Nephron progenitor cell (in vitro differentiated cells): ENCODE results near the gene SPON1.
"Not testable (repeated sequence)": the region's sequence is repeated elsewhere in the genome, so short reads cannot be mapped to it uniquely, and the experiment has no call there.

Experiments used
- DNase-seq: peaks from one replicate; pipeline ENCODE4 v3.0.0; 2021
- H3K27ac Mint-ChIP-seq: 2 replicates; pipeline ENCODE4 v1.8.0; 2021; ENCODE audit warnings: mild to moderate bottlenecking, moderate library complexity, mixed read lengths
- H3K27me3 Mint-ChIP-seq: 2 replicates; pipeline ENCODE4 v1.8.0; 2021; ENCODE audit warnings: mild to moderate bottlenecking, low read depth, mixed read lengths; ENCODE audit not compliant: poor library complexity
- H3K36me3 Mint-ChIP-seq: 2 replicates; pipeline ENCODE4 v1.8.0; 2021; ENCODE audit warnings: low read depth, mixed read lengths
- H3K4me1 Mint-ChIP-seq: 2 replicates; pipeline ENCODE4 v1.8.0; 2021; ENCODE audit warnings: mixed read lengths
- H3K4me3 Mint-ChIP-seq: 2 replicates; pipeline ENCODE4 v1.8.0; 2021; ENCODE audit warnings: mild to moderate bottlenecking, moderate library complexity, mixed read lengths
- H3K9me3 Mint-ChIP-seq: 2 replicates; pipeline ENCODE4 v1.8.0; 2021; ENCODE audit warnings: mild to moderate bottlenecking, moderate library complexity, mixed read lengths
- CTCF ChIP-seq: fragments of 200-600 bp; sonication (generic); IDR thresholded peaks from 2 replicates; pipeline ENCODE4 v1.5.0; 2021; ENCODE audit warnings: antibody characterized with exemption

SPON1 gene

GRCh38 chr11:14079011-14079410 is 116.5 kb downstream of the SPON1 start:
- TF ChIP-seq CTCF, result no peak
- H3K4me3 Mint-ChIP-seq, result no peak overlapping the region
- H3K27me3 Mint-ChIP-seq, result no peaks in the 10 kb centered on the region
- H3K27ac Mint-ChIP-seq, result no peak overlapping the region
- peaks cover 4% of the 10 kb centered on the region for H3K9me3 Mint-ChIP-seq
- H3K36me3 Mint-ChIP-seq, result peaks cover 31% of the 10 kb centered on the region
- no peak for DNase-seq
- peaks cover 24% of the 10 kb centered on the region for H3K4me1 Mint-ChIP-seq

GRCh38 chr11:14079797-14080196 is 117.3 kb downstream of the SPON1 start:
- no peaks in the 10 kb centered on the region for H3K27me3 Mint-ChIP-seq
- peaks cover 12% of the 10 kb centered on the region for H3K9me3 Mint-ChIP-seq
- H3K4me1 Mint-ChIP-seq, result peaks cover 18% of the 10 kb centered on the region
- H3K4me3 Mint-ChIP-seq, result no peak overlapping the region
- H3K36me3 Mint-ChIP-seq, result peaks cover 39% of the 10 kb centered on the region
- no peak for DNase-seq
- no peak for TF ChIP-seq CTCF
- H3K27ac Mint-ChIP-seq, result no peak overlapping the region

- no peaks in the 10 kb centered on the region for H3K27me3 Mint-ChIP-seq
- H3K4me3 Mint-ChIP-seq, result no peak overlapping the region
- TF ChIP-seq CTCF, result no peak
- DNase-seq, result no peak
- peaks cover 58% of the 10 kb centered on the region for H3K36me3 Mint-ChIP-seq
- H3K9me3 Mint-ChIP-seq, result peaks cover 31% of the 10 kb centered on the region
- H3K4me1 Mint-ChIP-seq, result peaks cover 10% of the 10 kb centered on the region
- peak overlapping the region; percentile 56 for H3K27ac Mint-ChIP-seq
Measured at GRCh38 chr11:14081581-14082231, 119.2 kb downstream of the SPON1 start.

- peaks cover 37% of the 10 kb centered on the region for H3K9me3 Mint-ChIP-seq
- TF ChIP-seq CTCF, result no peak
- peaks cover 60% of the 10 kb centered on the region for H3K36me3 Mint-ChIP-seq
- no peak for DNase-seq
- no peak overlapping the region for H3K4me3 Mint-ChIP-seq
- peak overlapping the region; percentile 56 for H3K27ac Mint-ChIP-seq
- no peaks in the 10 kb centered on the region for H3K27me3 Mint-ChIP-seq
- peaks cover 10% of the 10 kb centered on the region for H3K4me1 Mint-ChIP-seq
Measured at GRCh38 chr11:14082338-14082737, 119.8 kb downstream of the SPON1 start.

GRCh38 chr11:14088861-14089260 is 126.3 kb downstream of the SPON1 start:
- not testable (repeated sequence) for H3K4me1 Mint-ChIP-seq, H3K27ac Mint-ChIP-seq, DNase-seq, H3K4me3 Mint-ChIP-seq, H3K27me3 Mint-ChIP-seq
- peaks cover 65% of the 10 kb centered on the region for H3K36me3 Mint-ChIP-seq
- H3K9me3 Mint-ChIP-seq, result peaks cover 61% of the 10 kb centered on the region

- Mint-ChIP-seq H3K9me3 (peaks cover 51% of the 10 kb centered on the region), H3K27ac (peak overlapping the region; percentile 88), H3K4me1 (peaks cover 14% of the 10 kb centered on the region), H3K36me3 (peaks cover 55% of the 10 kb centered on the region), H3K27me3 (peaks cover 2% of the 10 kb centered on the region), H3K4me3 (no peak overlapping the region)
- no peak for DNase-seq
- TF ChIP-seq CTCF, result no peak
Measured at GRCh38 chr11:14089690-14090462, 127.4 kb downstream of the SPON1 start.

GRCh38 chr11:14090631-14091030 is 128.1 kb downstream of the SPON1 start:
- not testable (repeated sequence) for DNase-seq, H3K4me3 Mint-ChIP-seq, H3K27me3 Mint-ChIP-seq
- H3K27ac Mint-ChIP-seq, result peak overlapping the region; percentile 88
- peaks cover 47% of the 10 kb centered on the region for H3K36me3 Mint-ChIP-seq
- peaks cover 14% of the 10 kb centered on the region for H3K4me1 Mint-ChIP-seq
- peaks cover 44% of the 10 kb centered on the region for H3K9me3 Mint-ChIP-seq
